ENCODE measurements around the gene TRAF2.

Gene TRAF2

GRCh38 chr9:136962163-136962562, 75.8 kb downstream of the TRAF2 start:
- no peak for DNase-seq (ENCODE audit: low read depth)

- DNase-seq (ENCODE audit: low read depth) = no peak
Observed at GRCh38 chr9:136962701-136963248, 76.5 kb downstream of the TRAF2 start.

GRCh38 chr9:136963341-136963740, 77.0 kb downstream of the TRAF2 start:
- DNase-seq (ENCODE audit: low read depth) = no peak

- no peak for DNase-seq (ENCODE audit: low read depth)
Observed at GRCh38 chr9:136963751-136964150, 77.4 kb downstream of the TRAF2 start.

- DNase-seq (ENCODE audit: low read depth) = no peak
Observed at GRCh38 chr9:136964171-136964689, 77.9 kb downstream of the TRAF2 start.

- DNase-seq (ENCODE audit: low read depth) = no peak
Observed at GRCh38 chr9:136964833-136965422, 78.6 kb downstream of the TRAF2 start.

GRCh38 chr9:136965771-136966484, 79.6 kb downstream of the TRAF2 start:
- DNase-seq (ENCODE audit: low read depth) = no peak

- DNase-seq (ENCODE audit: low read depth) = no peak
Observed at GRCh38 chr9:136968333-136969127, 82.2 kb downstream of the TRAF2 start.

GRCh38 chr9:136969150-136969549, 82.8 kb downstream of the TRAF2 start:
- DNase-seq (ENCODE audit: low read depth) = no peak

GRCh38 chr9:136969774-136970173, 83.5 kb downstream of the TRAF2 start:
- DNase-seq (ENCODE audit: low read depth) = no peak

- no peak for DNase-seq (ENCODE audit: low read depth)
Observed at GRCh38 chr9:136970361-136970760, 84.0 kb downstream of the TRAF2 start.

GRCh38 chr9:136971746-136972145, 85.4 kb downstream of the TRAF2 start:
- no peak for DNase-seq (ENCODE audit: low read depth)

GRCh38 chr9:136972335-136972734, 86.0 kb downstream of the TRAF2 start:
- no peak for DNase-seq (ENCODE audit: low read depth)

GRCh38 chr9:136972743-136973142, 86.4 kb downstream of the TRAF2 start:
- no peak for DNase-seq (ENCODE audit: low read depth)

GRCh38 chr9:136973618-136974617, 87.6 kb downstream of the TRAF2 start:
- no peak for DNase-seq (ENCODE audit: low read depth)

GRCh38 chr9:136974817-136975535, 88.7 kb downstream of the TRAF2 start:
- DNase-seq (ENCODE audit: low read depth) = no peak

- DNase-seq (ENCODE audit: low read depth) = no peak
Observed at GRCh38 chr9:136975644-136976043, 89.3 kb downstream of the TRAF2 start.
